Inflammatory macrophage treated with lipopolysaccharide for 1 hour (primary cell): ENCODE measurements around the gene JAML.

Experiments used
- DNase-seq, 2 donors: peaks; one replicate each; pipeline ENCODE4 v3.0.0-alpha.2; 2020 to 2022

The JAML gene, protein sequence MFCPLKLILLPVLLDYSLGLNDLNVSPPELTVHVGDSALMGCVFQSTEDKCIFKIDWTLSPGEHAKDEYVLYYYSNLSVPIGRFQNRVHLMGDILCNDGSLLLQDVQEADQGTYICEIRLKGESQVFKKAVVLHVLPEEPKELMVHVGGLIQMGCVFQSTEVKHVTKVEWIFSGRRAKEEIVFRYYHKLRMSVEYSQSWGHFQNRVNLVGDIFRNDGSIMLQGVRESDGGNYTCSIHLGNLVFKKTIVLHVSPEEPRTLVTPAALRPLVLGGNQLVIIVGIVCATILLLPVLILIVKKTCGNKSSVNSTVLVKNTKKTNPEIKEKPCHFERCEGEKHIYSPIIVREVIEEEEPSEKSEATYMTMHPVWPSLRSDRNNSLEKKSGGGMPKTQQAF

DNA sequence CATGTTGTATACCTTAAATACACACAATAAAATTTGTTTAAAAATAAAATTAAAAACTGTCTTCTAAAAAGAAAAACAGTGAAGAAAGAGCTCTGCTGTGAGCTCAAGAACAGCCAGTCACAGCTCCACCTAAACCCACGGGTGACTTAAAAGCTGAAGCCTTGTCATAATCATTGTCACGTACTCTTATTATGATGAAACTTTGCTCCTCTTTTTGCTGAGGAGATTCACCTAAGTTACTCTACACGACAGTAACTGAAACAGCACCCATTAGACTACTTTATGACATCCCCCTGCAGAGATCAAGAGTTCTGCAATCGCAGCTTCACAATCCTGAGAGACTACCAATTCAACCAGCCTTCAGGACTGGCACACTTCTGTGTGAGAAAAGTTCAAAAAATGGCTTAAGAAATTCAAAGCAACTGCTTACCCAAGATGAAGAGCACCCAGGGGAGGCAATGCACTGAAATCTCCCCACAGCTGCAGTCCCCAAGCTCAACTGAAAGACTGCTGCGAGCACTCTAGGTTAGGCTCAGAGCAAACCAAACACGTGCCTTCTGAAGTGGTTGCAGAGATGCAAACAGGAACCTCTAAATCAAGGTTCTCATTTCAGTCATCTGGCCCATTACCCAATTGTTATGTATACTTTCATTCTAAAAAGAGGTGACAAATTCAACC lies at the start of gene JAML:
Gene JAML (minus strand): TSS at position 501 of the 678 bp plus-strand sequence. CDS start 10,145 bp downstream, outside the sequence.
- DNase-seq = peak; percentile 56 to 62

DNA sequence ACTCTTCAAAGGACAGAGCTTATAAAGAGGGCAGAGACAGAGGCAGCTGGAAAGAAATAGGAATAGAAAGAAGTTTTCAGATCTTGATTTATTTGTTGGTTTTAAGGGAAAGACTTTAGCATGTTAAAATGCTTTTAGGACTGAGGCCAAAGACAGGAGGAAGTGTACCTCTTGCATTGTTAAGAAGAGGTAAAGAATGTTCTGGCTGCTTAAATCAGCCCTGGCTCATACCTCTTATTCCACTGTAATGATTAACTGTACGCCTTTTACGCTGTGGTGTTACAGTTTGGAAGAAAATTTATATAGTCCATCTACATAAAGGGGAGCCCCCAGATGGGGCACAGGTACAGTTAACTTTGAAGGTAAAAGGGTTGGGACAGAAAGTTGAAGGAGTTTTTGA lies 49.4 kb upstream of the JAML start:
- DNase-seq = no peak

DNA sequence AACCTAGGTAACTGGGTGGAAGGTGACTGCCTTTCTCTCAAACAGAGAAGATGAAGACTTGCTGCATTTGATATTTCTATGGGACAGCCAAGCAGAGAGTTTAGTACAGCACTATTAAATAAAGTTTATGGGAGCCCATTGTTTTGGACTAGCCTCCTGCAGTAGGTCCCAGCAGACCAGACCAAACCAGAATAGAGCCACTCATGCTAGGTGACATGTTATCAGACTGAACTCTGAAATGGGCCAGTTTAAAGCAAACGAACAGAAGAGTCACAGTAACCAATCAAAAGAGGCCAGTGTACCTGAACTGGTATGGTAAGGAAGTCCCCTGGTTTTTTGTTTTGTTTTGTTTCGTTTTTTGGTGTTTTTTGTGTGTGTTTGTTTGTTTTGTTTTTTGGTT lies 47.2 kb upstream of the JAML start:
- no peak for DNase-seq

DNA sequence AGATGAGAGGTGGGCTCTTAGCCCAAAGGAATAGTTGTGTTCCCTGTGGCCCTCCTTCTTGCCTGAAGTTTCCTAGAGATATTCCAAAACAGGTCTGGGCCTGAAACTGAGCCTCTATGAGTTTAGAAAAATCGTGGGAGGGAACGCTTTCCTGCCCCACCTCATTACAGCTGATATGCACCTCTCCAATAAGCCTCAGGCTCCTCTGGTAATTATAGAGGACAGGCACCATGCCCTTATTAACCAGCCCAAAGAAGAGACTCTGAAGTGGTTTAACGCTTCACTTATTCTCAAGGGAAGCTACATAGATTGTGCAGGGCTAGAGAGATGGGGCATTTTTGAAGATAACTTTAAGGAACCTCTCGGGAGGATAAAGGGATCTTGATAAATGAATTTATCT lies 42.7 kb upstream of the JAML start:
- no peak for DNase-seq

DNA sequence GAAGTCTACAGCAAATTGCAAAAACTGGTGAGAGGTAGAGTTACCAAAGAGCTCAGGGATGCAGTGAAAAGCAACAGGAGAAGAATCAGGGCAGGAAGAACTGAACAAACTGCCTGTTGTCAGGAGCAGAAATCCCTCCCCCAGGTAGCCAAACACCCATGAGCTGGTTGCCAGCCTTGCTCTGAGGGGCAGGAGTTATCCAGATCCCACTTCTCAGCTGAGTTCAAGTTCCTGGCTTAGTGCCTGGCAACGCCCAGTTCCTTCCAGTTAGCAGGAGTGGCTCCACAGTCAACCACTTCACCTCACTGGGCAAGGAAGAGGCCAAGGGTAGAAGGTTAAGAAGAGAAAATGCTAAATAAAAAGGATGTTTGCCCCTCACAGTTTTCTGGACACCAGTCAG lies 41.1 kb upstream of the JAML start:
- DNase-seq = no peak

DNA sequence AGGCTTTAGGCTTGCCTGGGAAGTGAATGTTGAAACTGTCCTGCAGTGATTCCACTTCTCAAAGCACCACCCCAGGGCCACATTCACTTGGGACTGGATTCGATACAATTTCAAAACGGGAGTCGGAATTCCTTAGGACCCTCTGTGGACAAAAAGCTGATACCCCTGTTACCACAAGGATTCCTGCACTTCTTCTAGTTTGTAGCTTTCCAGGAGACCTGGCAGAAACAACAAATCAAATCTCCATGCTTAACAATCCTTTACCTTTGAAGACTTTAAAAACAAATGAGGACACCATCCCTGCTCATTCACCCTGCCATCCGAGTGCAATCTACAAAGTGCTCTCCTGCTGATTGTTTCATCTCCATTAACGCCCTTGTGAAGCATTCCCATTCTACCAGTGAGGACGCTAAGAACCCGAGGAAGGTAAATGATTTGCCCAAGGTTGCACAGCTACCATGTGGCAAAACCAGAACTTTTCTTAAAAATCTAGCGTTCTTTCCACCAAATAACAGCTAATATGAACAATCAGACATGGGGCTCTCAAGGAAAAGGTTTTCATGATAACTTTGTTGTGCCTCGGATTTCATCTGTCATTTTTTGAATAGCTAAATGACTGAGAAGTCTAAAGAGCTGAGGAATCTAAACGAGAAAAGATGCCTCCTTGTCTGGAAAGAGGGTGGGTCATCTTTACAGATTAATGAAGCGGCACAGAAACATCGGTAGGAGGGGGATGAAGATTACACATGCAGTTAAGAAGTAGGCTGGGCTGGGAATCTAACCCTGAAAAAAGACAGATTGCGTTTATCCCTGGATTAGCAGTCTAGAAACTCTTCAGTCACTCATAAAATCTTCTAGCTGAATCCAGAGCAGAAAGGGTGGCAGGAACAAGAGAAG lies 40.0 kb upstream of the JAML start:
- DNase-seq = no peak

DNA sequence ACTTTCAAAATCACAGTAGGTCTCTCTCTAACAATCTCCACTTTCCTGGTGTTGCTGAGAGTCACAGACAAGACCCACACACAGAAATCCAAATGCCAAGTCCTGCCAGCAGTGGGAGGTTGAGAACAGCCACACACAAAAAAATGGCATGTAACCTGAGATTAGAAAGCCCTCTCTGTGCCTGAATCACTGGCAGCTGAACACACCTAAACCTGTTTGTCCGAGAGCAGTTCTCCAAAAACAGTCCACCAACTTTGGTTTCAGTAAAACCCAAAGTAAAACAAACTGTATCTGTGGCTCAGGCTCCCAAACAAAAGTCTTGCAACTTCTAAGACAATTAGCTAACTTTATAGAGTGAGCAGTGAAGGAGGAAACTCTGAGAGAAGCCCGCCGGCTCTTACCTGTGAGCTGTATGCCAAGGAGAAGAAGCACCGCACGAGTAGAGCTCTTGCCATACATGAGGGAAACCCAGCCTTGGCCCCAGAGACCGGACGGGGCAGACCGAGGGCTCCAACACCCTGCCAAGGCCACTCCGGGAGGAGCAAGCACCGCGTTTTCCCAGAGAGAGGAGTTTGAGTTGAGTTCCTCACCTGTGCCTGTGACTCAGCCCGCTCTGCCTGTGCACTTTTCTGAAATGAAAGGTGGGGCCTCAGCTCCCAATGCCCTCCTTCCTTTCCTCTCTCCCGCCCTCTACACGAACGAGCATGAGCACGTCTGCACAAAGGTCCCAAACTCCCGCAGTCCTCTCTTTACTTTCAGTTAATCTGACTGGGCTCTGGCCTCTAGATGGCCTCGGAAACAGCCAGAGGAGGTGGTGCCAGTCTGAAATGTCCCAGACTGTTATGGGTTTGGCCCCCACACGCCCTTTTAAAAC lies 39.1 kb upstream of the JAML start, which contains the start of gene MPZL2:
Gene MPZL2 (minus strand): TSS at position 603 of the 874 bp plus-strand sequence. CDS start 144 bp downstream, at position 459.
- DNase-seq = no peak

DNA sequence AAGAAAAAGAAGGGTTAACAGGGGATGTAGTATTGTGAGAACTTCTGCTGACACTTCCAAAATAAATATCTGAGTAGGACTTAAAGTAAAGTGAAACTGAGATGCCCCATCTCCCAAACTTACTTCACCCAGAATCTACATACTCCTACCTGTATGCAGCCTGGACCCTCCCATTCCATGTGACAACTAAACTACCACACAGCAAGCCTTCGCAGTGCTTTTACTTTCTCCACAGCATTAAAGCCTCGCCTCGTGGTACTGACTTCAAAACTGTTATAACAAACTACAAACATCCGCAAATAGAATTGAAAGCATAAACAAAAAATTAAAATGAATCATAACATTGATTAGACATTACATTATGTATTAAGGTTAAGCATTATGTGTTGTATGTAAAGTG lies 38.3 kb upstream of the JAML start:
- no peak for DNase-seq

DNA sequence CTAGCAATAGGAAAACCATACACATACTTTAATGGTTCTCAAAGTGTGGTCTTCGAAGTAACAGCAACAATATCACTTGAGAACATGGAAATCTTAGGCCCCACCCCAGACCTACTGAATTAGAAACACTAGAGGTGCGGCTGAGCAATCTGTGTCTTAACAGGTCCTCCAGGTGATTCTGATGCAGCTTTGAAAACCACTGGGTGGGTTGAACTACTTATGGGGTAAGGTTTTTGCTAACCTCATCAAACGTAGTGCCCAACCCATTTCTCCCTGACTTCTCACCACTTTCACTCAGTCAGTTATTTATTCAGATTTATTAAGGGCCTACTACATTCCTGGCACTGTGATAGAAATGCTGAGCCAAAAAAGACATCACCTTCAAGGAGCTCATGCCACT lies 35.5 kb upstream of the JAML start:
- no peak for DNase-seq

DNA sequence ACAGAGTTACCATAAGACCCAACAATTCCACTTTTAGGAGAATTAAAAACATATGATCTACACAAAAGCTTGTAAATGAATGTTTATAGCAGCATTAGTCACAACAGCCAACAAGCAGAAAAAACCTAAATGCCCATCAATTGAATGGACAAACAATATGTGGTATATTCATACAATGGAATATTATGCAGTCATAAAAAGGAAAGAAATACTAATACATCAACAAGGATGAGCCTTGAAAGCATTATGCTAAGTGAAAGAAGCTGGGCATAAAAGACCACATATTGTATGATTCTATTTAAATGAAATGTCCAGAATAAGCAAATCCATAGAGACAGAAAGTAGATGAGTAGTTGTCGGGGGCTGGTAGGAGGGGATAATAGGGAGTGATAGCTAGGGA lies 34.3 kb upstream of the JAML start:
- no peak for DNase-seq

DNA sequence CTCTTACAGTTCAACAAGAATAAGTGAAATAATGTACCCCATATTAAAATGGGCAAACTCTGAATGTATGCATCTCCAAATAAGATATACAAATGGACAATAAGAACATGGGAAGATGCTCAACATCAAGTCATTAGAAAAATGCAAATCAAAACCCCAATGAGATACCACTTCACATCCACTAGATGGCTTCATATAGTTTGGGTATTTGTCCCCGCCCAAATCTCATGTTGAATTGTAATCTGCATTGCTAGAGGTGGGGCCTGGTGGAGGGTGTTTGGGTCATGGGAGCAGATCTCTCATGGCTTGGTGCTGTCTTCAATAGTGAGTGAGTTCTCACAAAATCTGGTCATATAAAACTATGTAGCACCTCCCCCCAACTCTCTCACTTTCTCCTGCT lies 33.6 kb upstream of the JAML start:
- no peak for DNase-seq

DNA sequence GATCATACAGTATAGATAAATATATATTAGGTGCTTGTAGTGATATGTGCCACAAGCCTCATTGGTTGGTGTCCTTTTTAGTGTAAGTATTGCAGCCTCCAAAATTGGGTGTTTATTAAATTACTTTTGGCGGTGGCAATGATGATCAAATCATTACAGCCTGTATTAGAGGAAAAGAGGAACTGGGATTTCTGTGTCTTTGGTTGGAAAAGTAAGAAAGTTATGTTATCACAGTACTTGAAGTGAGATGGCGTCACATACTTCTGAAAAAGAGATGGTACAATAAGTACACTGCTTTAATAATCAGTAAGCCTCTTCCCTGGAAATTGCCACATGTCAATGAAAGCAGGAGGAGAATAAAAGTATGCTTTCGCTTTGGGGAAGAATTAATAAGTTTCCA lies 27.9 kb upstream of the JAML start:
- peak in 1 of 2 donors; percentile 44 for DNase-seq

DNA sequence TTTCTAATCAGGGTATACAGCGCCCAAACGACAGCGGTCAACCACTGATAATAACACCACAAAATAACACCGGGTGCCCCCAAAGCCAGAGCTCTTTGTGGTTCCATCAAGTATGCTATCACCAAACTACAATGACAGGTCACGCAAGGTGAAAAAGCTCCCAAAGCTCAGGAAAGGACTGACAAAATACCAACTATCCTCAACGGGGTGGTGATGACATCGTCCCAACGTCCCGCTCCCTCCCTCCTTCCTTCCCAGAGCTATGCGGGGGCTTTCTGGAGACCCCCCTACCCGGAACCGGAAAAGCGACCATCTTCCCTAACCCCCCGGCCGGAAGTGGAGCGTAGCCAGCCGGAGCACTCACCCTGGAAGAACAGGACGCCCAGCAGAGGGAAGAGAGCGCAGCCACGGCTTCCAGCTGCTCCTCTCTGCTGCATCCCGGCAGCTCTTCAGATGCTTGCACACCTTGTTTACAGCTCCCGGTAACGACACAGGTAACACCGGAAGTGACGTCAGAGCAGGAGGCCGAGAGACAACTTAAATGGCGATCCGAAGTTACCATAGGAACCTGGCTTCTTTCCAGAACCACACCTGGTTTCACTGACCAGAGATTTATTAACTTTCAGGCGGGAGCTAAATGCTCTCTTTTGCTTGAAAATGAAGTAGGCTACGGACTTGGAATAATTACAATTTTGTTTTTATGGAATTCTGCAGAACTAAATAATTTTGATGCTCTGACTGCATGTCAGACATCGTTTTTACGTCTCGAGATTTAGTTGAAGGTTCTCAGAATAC lies 27.2 kb upstream of the JAML start, which contains the start of gene MPZL3:
Gene MPZL3 (minus strand): TSS at position 508 of the 795 bp plus-strand sequence. CDS start 71 bp downstream, at position 437.
- peak; percentile 53 to 65 for DNase-seq

DNA sequence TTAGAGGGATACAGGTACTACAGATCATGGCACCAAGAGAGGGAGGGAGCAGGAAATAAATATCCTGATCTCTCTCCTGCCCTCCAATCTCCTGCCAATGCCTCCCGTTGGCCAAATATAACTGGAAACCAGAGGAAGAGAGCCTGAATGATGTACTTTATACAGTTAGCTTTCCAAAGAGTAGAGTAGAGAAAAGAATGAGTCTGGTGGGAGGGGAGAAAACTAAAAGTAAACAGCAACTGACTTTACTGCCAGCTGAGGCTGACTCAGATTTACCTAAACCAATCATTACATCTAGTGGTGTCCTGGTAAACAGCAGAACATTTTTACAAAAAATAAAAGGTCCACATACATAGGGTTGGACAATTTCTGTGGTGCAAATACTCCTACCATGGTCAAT lies 22.2 kb upstream of the JAML start:
- DNase-seq = no peak

DNA sequence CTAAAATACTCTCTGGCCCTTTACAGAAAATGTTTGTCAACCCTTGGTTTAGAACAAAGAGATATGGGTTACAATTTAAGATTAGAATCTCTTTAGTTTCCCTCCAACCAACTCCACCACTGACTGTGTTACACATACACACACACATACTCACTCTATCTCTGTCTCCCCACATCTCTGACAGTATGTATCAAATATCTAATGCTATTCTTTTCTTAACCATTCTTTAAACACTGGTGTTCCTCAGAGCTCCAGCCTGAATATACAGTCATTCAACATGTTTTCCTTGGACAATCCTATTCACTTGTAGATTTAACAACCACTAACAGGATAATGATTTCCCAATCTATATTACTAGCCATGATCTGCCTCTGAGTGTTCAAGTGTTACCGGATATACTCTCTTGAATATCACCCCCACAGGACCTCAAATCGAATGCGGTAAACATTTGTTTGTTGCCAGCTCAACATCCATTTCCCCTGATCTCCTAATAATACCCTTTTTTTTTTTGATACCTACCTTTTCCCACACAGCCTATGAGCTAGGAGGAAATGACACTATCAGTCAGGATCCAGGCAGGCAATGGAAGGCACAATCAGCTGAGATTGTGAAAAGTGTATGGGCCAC lies 21.2 kb upstream of the JAML start:
- DNase-seq = no peak

DNA sequence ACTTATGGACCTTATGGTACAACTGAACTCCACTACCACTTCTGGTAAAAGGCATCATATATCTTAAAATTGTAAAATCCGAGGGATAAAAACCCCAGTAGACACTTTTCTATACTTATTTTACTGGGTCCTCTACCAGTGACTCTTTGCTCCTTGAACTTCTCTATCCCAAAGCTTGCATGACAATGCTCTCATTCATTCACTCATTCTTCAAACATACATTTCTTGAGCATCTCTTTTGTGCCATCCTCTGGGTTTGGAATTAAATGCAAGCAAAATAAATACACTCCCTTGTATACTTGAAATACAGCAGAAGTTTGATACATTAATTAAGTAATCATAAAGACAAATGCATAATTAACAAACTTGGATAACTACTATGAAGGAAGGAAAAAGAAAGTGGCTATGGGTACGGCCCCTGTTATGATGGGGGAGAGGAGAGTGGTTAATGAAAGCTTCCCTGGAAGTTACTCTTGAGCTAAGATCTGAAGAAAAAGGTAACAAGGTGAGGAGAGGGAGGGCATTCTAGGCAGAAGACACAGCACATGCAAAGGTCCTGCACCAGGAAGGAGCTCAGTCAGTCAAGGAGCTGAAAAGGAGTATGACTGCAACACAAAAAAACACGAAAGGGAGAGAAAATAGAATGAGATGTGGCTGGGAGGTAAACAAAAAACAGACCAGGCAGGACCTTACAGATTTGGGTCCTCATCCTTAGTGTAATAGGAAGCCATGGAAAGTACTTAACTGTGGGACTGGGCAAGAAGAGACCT lies 19.4 kb upstream of the JAML start:
- no peak for DNase-seq

DNA sequence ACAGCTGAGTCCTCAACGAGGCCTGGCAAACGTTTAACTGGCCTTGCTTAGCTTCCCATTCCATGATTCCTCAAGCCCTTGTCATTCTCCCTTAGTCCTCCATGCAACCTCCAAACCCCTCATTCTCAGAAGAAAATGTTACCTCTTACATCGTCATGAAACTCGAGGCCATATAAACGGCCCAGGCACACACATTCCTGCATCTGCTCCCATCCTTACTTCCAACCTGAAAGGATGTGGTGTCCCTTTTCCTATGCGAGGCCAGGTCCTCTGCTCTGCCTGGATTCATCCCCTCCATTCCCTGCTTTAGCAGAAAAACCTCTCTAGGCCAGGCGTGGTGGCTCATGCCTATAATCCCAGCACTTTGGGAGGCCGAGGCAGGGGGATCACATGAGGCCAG lies 18.4 kb upstream of the JAML start:
- no peak for DNase-seq

DNA sequence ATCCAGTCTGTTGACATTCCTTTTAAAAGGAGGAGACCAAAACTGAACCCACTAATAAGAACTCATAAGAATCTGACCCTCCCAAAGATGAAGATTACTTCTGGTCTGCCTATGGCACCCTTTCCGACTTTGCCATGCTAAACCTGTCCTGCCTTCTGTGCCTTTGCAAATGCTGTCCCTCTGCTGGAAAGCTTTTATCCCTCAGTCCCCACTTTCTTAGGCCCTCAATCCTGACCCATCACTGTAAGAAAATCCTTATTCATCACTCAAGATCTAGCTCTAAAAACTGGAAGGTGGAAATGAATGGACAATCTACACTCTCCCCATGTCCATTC lies 16.9 kb upstream of the JAML start:
- no peak for DNase-seq

DNA sequence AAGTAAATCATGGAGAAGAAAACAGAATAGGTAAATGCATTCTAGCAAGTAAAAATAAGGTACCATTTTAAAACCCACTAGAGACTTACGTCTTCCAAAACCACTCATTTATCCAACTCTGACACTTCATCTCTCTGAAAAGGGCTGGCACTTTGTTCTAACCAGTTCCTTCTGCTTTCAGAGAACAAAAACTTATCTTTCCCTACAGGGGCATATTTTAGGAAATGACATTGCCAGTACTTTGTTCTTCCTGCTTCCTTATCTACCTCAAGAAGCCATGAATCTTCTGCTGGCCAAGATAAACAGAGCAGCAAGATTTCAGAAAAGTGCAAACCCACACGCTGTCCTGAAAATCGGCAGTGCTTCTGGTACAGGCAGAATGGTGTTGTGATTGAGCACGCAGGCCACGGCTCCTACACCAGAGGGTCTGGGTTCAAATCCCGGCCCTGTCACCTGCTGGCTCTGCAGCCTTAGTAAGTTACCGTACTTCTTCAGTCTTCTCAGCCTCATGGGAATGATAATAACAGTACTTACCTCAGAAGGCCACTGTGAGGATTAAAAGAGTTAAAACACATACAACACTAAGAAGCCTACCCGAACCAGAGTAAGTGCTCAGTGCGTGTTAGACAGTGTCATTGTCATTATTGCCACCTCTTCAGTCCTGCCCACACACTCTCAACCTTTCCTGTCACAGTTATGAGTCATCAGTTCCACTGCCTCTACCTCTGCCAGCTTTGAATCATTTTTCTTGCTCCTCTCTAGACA lies 16.4 kb upstream of the JAML start:
- peak; percentile 76 to 84 for DNase-seq
